Lower leg skin (tissue), 3 donors: ENCODE data around the gene DIAPH1.

Source experiments
- POLR2A ChIP-seq, 2 donors: fragments of 450-650 bp; IDR thresholded peaks; one replicate each; pipeline ENCODE4 v1.6.1; 2016 to 2017; ENCODE audit warnings: antibody characterized with exemption in 2 of 2, mild to moderate bottlenecking in 1 of 2, moderate library complexity in 1 of 2
- TF ChIP-seq, protein P1 (sequence below), 3 donors: fragments of 450-650 bp; IDR thresholded peaks; one replicate each; pipeline ENCODE4 v1.5.1; 2016; ENCODE audit warnings: antibody characterized with exemption in 3 of 3, mild to moderate bottlenecking in 3 of 3, moderate library complexity in 2 of 3

DNA sequence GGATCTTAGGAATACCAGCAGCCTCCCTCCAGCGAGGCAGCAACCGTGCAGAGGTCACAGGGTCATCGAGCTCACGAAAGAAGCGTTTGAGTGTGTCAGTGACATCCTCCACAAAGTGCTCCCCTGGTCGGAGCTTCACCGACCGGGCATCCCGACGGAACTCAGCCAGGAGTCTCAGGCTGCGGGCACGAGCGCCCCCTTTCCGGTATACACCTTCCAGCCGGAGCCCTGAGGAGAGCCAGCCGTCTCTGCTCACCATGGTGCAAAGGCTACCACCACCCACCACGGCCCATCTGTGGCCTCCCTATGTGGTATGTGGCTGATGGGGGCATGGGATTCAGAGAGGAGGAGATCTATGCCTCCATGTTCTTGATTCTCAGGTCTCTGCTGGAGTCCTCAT lies 43.2 kb upstream of the DIAPH1 start:
- TF ChIP-seq, protein P1, sequence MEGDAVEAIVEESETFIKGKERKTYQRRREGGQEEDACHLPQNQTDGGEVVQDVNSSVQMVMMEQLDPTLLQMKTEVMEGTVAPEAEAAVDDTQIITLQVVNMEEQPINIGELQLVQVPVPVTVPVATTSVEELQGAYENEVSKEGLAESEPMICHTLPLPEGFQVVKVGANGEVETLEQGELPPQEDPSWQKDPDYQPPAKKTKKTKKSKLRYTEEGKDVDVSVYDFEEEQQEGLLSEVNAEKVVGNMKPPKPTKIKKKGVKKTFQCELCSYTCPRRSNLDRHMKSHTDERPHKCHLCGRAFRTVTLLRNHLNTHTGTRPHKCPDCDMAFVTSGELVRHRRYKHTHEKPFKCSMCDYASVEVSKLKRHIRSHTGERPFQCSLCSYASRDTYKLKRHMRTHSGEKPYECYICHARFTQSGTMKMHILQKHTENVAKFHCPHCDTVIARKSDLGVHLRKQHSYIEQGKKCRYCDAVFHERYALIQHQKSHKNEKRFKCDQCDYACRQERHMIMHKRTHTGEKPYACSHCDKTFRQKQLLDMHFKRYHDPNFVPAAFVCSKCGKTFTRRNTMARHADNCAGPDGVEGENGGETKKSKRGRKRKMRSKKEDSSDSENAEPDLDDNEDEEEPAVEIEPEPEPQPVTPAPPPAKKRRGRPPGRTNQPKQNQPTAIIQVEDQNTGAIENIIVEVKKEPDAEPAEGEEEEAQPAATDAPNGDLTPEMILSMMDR (IDR thresholded peaks at IDR 0.05), result no peak
- no peak for TF ChIP-seq POLR2A (IDR thresholded peaks at IDR 0.05)
